ENCODE data around the gene SWI5.

DNA sequence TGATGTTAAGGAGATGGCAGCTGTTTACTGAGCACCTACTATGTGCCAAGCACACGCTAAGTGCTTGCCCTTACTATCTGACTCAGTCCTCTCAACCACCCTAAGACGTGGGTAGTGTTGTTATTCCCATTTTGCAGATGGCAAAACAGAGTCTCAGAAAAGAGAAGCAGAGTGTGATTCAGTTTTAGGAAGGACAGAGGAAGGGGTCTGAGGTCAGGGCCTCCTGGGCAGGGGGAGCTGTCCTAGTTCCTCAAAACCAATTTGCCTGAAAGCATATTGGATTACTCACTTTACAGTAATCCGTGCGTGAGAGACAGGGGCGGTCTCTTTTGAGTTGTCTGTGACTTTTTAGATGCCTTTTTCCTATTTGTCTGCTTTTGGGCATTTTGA, 49.7 kb upstream of the SWI5 start:
- TF ChIP-seq EZH2 (IDR thresholded peaks at IDR 0.05; ENCODE audit: insufficient read depth, poor library complexity, severe bottlenecking) (no peak), EZH2phosphoT487 (IDR thresholded peaks at IDR 0.05; ENCODE audit: insufficient read depth, low read depth) (no peak)
